HG03159 (cell line): ENCODE measurements around the gene LRRC75A.
"Not testable (repeated sequence)": the region's sequence is repeated elsewhere in the genome, so short reads cannot be mapped to it uniquely, and the experiment has no call there.

Source experiments
- ATAC-seq: cut with Tn5 transposase; IDR thresholded peaks from one replicate; pipeline ENCODE4 v1.9.1; 2021; ENCODE audit warnings: mild to moderate bottlenecking, moderate library complexity; ENCODE audit not compliant: unreplicated experiment

LRRC75A gene

GRCh38 chr17:16407911-16408588 lies 83.9 kb downstream of the LRRC75A start:
- peak; percentile 91 for ATAC-seq

GRCh38 chr17:16406742-16407674 lies 85.0 kb downstream of the LRRC75A start:
- no peak for ATAC-seq

- not testable (repeated sequence) for ATAC-seq
These were observed 88.1 kb downstream of the LRRC75A start for GRCh38 chr17:16403847-16404246.

- peak; percentile 76 for ATAC-seq
These were observed 93.4 kb downstream of the LRRC75A start for GRCh38 chr17:16398270-16399267.

GRCh38 chr17:16396693-16397092 lies 95.3 kb downstream of the LRRC75A start:
- ATAC-seq = not testable (repeated sequence)

GRCh38 chr17:16395887-16396286 lies 96.1 kb downstream of the LRRC75A start:
- ATAC-seq = not testable (repeated sequence)

- ATAC-seq = not testable (repeated sequence)
These were observed 99.5 kb downstream of the LRRC75A start for GRCh38 chr17:16392491-16392890.
